Measurements from ENCODE around the gene PITPNC1.

DNA sequence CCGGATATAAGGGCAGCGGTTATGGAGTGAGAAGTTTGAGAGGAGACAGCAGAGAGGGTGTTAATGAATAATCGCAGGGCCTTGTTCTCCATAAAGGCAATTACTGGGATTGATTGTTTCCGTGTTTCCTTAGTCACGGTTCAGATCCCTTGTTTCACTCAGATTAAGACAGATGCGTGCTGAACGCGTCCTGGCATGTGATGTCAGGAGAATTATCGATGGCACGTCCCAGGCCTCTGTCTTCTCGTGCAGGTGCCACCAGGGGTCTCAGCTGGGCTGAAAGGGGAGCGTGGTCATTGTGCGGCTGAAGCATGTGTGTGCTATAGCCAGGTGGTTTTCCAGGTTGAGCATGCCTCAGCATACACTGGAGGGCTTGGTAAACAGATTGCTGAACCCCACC lies 198.2 kb downstream of the PITPNC1 start:
- TF ChIP-seq POLR2AphosphoS5 (IDR thresholded peaks at IDR 0.05; ENCODE audit: low read depth, low read length): no peak
- TF ChIP-seq REST (IDR thresholded peaks at IDR 0.05; ENCODE audit: insufficient read depth in 1 of 2, low read depth in 2 of 2, low read length in 1 of 2): no peak

Data from Panc1 (cell line).